ENCODE measurements around the gene MEN1.

DNA sequence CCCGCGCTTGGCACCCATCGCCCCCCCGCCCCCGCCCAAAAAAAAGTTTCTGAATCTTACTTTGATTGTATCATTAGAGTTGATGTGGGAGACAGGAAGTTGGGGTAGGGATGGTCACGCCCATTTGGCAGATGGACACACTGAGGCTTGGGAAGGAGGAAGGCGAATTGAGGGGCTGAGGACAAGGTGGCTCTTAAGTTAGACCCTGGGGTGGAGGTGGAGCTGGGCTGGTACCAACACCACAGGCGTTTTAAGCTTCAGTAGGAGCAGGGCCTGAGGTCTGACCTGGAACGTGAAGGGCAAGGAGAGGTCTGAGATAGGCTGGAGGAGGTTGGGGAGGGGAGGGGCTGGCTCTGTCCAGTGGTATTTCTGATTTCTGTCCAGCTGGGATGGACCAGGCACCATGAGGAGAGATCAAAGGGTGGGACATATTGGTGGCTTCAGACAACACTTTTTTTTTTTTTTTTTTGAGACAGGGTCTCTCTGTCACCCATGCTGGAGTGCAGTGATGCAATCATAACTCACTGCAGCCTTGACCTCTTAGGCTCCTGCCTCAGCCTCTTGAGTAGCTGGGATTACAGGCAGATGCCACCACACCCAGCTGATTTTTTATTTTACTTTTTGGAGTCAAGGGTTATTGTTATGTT, 34.9 kb upstream of the MEN1 start:
- TF ChIP-seq, protein P1, sequence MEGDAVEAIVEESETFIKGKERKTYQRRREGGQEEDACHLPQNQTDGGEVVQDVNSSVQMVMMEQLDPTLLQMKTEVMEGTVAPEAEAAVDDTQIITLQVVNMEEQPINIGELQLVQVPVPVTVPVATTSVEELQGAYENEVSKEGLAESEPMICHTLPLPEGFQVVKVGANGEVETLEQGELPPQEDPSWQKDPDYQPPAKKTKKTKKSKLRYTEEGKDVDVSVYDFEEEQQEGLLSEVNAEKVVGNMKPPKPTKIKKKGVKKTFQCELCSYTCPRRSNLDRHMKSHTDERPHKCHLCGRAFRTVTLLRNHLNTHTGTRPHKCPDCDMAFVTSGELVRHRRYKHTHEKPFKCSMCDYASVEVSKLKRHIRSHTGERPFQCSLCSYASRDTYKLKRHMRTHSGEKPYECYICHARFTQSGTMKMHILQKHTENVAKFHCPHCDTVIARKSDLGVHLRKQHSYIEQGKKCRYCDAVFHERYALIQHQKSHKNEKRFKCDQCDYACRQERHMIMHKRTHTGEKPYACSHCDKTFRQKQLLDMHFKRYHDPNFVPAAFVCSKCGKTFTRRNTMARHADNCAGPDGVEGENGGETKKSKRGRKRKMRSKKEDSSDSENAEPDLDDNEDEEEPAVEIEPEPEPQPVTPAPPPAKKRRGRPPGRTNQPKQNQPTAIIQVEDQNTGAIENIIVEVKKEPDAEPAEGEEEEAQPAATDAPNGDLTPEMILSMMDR (IDR thresholded peaks at IDR 0.05): no peak
- TF ChIP-seq POLR2A (IDR thresholded peaks at IDR 0.05): no peak
